ENCODE results near the gene PCNX2.

Gene PCNX2

GRCh38 chr1:233097959-233098580, 197.5 kb downstream of the PCNX2 start:
- TF ChIP-seq REST (IDR thresholded peaks at IDR 0.05; ENCODE audit: insufficient read depth in 1 of 2, low read depth in 2 of 2, low read length in 2 of 2) (no peak), POLR2AphosphoS5 (IDR thresholded peaks at IDR 0.05; ENCODE audit: low read depth, low read length) (no peak), SIN3A (IDR thresholded peaks at IDR 0.05; ENCODE audit: borderline replicate concordance, insufficient read depth, low read length) (no peak), FOXP2 (optimal IDR thresholded peaks at IDR 0.05; ENCODE audit: borderline replicate concordance, extremely low read depth, extremely low read length, insufficient read depth) (no peak), TAF1 (IDR thresholded peaks at IDR 0.05; ENCODE audit: borderline replicate concordance, insufficient read depth, low read length) (no peak)

GRCh38 chr1:233097546-233097945, 198.0 kb downstream of the PCNX2 start:
- no peak for TF ChIP-seq POLR2AphosphoS5 (IDR thresholded peaks at IDR 0.05; ENCODE audit: low read depth, low read length)
- TF ChIP-seq TAF1 (IDR thresholded peaks at IDR 0.05; ENCODE audit: borderline replicate concordance, insufficient read depth, low read length), result no peak
- TF ChIP-seq SIN3A (IDR thresholded peaks at IDR 0.05; ENCODE audit: borderline replicate concordance, insufficient read depth, low read length), result no peak
- TF ChIP-seq REST (IDR thresholded peaks at IDR 0.05; ENCODE audit: insufficient read depth in 1 of 2, low read depth in 2 of 2, low read length in 2 of 2), result no peak
- TF ChIP-seq FOXP2 (optimal IDR thresholded peaks at IDR 0.05; ENCODE audit: borderline replicate concordance, extremely low read depth, extremely low read length, insufficient read depth), result no peak

GRCh38 chr1:233094691-233095090, 200.8 kb downstream of the PCNX2 start:
- TF ChIP-seq FOXP2 (optimal IDR thresholded peaks at IDR 0.05; ENCODE audit: borderline replicate concordance, extremely low read depth, extremely low read length, insufficient read depth) (no peak), SIN3A (IDR thresholded peaks at IDR 0.05; ENCODE audit: borderline replicate concordance, insufficient read depth, low read length) (no peak), TAF1 (IDR thresholded peaks at IDR 0.05; ENCODE audit: borderline replicate concordance, insufficient read depth, low read length) (no peak), POLR2AphosphoS5 (IDR thresholded peaks at IDR 0.05; ENCODE audit: low read depth, low read length) (no peak), REST (IDR thresholded peaks at IDR 0.05; ENCODE audit: insufficient read depth in 1 of 2, low read depth in 2 of 2, low read length in 2 of 2) (no peak)

GRCh38 chr1:233094269-233094668, 201.3 kb downstream of the PCNX2 start:
- TF ChIP-seq SIN3A (IDR thresholded peaks at IDR 0.05; ENCODE audit: borderline replicate concordance, insufficient read depth, low read length) (no peak), POLR2AphosphoS5 (IDR thresholded peaks at IDR 0.05; ENCODE audit: low read depth, low read length) (no peak), REST (IDR thresholded peaks at IDR 0.05; ENCODE audit: insufficient read depth in 1 of 2, low read depth in 2 of 2, low read length in 2 of 2) (no peak), FOXP2 (optimal IDR thresholded peaks at IDR 0.05; ENCODE audit: borderline replicate concordance, extremely low read depth, extremely low read length, insufficient read depth) (no peak), TAF1 (IDR thresholded peaks at IDR 0.05; ENCODE audit: borderline replicate concordance, insufficient read depth, low read length) (no peak)

All from PFSK-1 (cell line).